HCT116 (cell line): ENCODE results near the gene APBB2. TPM values are rescaled to one million over a fixed set of nuclear protein-coding genes. Genes with fewer than 3 reads are reported as not detected.

Experiments
- ATAC-seq: fragments of 200-7000 bp; cut with Tn5 transposase; 2 replicates; pipeline ENCODE4 v1.9.1; 2020; ENCODE audit warnings: mild to moderate bottlenecking, moderate library complexity
- BruUV-seq: library from RNA; stranded (reverse); fragments of 400-500 nt; replicated peaks from 2 replicates; lab custom pipeline; 2021; lab: Mats Ljungman, UMichigan
- CTCF ChIA-PET: fragments of 300-600 bp; sonication (Branson Sonifier 250); formaldehyde crosslinking; loops from one replicate; lab custom pipeline; 2021; ENCODE audit warnings: antibody characterized with exemption; lab: Charles Lee
- POLR2A ChIA-PET: fragments of 300-600, 350-600 bp; sonication (Branson Sonifier 250); formaldehyde crosslinking; loops from one replicate; lab custom pipeline; 2021; ENCODE audit warnings: antibody characterized with exemption; lab: Charles Lee
- RAD21 ChIA-PET, 2 experiments: fragments of 300-600 bp; sonication (Branson Sonifier 250); formaldehyde crosslinking; loops; one replicate each; lab custom pipeline; 2023; ENCODE audit warnings: low total read pairs in 2 of 2; ENCODE audit not compliant: uncharacterized antibody in 2 of 2, unreplicated experiment in 2 of 2, low non-redundant PET in 1 of 2; lab: Charles Lee
- DNase-seq: peaks from one replicate; pipeline ENCODE4 v3.0.0-alpha.2; 2010; ENCODE audit warnings: low read depth, low spot score
- H2AFZ ChIP-seq: fragments of 200-600 bp; shearing (Covaris generic), sonication (generic); 2 replicates; pipeline ENCODE4 v1.6.1; 2017; ENCODE audit warnings: low read depth, mixed run types, mixed read lengths, antibody characterized with exemption, low read length; ENCODE audit not compliant: poor library complexity, severe bottlenecking
- H3K27ac ChIP-seq: 2 replicates; pipeline ENCODE4 v1.5.1; 2012; ENCODE audit warnings: low read depth, low read length
- H3K27me3 ChIP-seq: fragments of 200-600 bp; sonication (generic); 2 replicates; pipeline ENCODE4 v1.6.1; 2016; ENCODE audit warnings: mixed run types, low read length, mixed read lengths; ENCODE audit not compliant: insufficient read depth
- H3K36me3 ChIP-seq, 2 experiments: fragments of 200-500 bp in 1 of 2; fragments of 200-600 bp in 1 of 2; sonication (Bioruptor generic) in 1 of 2; sonication (generic) in 1 of 2; 2 replicates each; pipeline versions ENCODE4 v1.5.1 to v1.6.1; 2014 to 2016; ENCODE audit warnings: low read length in 2 of 2, inconsistent platforms in 1 of 2, mixed read lengths in 1 of 2, mixed run types in 1 of 2; ENCODE audit not compliant: insufficient read depth in 2 of 2, control insufficient read depth in 1 of 2
- H3K4me1 ChIP-seq, 2 experiments: fragments of 200-600 bp in 1 of 2; sonication (generic) in 1 of 2; 2 replicates each; pipeline versions ENCODE4 v1.5.1 to v1.6.1; 2012 to 2017; ENCODE audit warnings: low read length in 2 of 2, inconsistent platforms in 1 of 2, mild to moderate bottlenecking in 1 of 2, mixed read lengths in 1 of 2, mixed run types in 1 of 2, moderate library complexity in 1 of 2; ENCODE audit not compliant: insufficient read depth in 2 of 2, control insufficient read depth in 1 of 2
- H3K4me2 ChIP-seq: fragments of 200-600 bp; sonication (generic); 2 replicates; pipeline ENCODE4 v1.6.1; 2017; ENCODE audit warnings: mixed run types, low read length, mixed read lengths
- H3K4me3 ChIP-seq, 2 experiments: fragments of 200-600 bp in 1 of 2; sonication (generic) in 1 of 2; replicated peaks in 1 of 2; 2 replicates each; pipeline ENCODE4 v1.5.1; 2011 to 2016; ENCODE audit warnings: low read length in 2 of 2, control low read depth in 1 of 2, low read depth in 1 of 2, mild to moderate bottlenecking in 1 of 2, mixed read lengths in 1 of 2, mixed run types in 1 of 2
- H3K79me2 ChIP-seq: fragments of 200-600 bp; sonication (generic); 2 replicates; pipeline ENCODE4 v1.6.1; 2017; ENCODE audit warnings: mild to moderate bottlenecking, mixed run types, low read length, moderate library complexity, mixed read lengths; ENCODE audit not compliant: insufficient read depth
- H3K9ac ChIP-seq: fragments of 200-600 bp; sonication (generic); 2 replicates; pipeline ENCODE4 v1.6.1; 2016; ENCODE audit warnings: low read length, mixed read lengths
- H3K9me2 ChIP-seq: fragments of 200-600 bp; sonication (generic), shearing (Covaris generic); 2 replicates; pipeline ENCODE4 v1.6.1; 2017; ENCODE audit warnings: mixed run types, mild to moderate bottlenecking, moderate library complexity; ENCODE audit not compliant: insufficient read depth
- H3K9me3 ChIP-seq, 2 experiments: fragments of 200-500 bp in 1 of 2; fragments of 200-600 bp in 1 of 2; sonication (Bioruptor generic) in 1 of 2; sonication (generic) in 1 of 2; 2 replicates each; pipeline ENCODE4 v1.6.1; 2014 to 2017; ENCODE audit warnings: low read length in 2 of 2, mixed read lengths in 2 of 2, inconsistent platforms in 1 of 2, low read depth in 1 of 2, mild to moderate bottlenecking in 1 of 2, mixed run types in 1 of 2, moderate library complexity in 1 of 2; ENCODE audit not compliant: control insufficient read depth in 1 of 2, insufficient read depth in 1 of 2
- H4K20me1 ChIP-seq: fragments of 200-600 bp; sonication (generic), shearing (Covaris generic); 2 replicates; pipeline ENCODE4 v1.6.1; 2017; ENCODE audit warnings: mixed run types, mild to moderate bottlenecking, moderate library complexity; ENCODE audit not compliant: insufficient read depth
- POLR2A ChIP-seq: IDR thresholded peaks from 2 replicates; pipeline ENCODE4 v1.7.0; 2011; ENCODE audit warnings: borderline replicate concordance; ENCODE audit not compliant: insufficient read depth, insufficient read length; ENCODE audit errors: extremely low read depth
- RAD21 ChIP-seq: IDR thresholded peaks from 2 replicates; pipeline ENCODE4 v1.6.1; 2012; ENCODE audit warnings: low read depth, mild to moderate bottlenecking
- SIN3A ChIP-seq: IDR thresholded peaks from 2 replicates; pipeline ENCODE4 v1.6.1; 2012; ENCODE audit warnings: low read depth
- YY1 ChIP-seq: IDR thresholded peaks from 2 replicates; pipeline ENCODE4 v1.6.1; 2011; ENCODE audit warnings: low read length, low read depth, moderate library complexity, mild to moderate bottlenecking; ENCODE audit not compliant: insufficient replicate concordance; ENCODE audit errors: extremely low read depth
- ZFX ChIP-seq: fragments of 450-650 bp; IDR thresholded peaks from 2 replicates; pipeline ENCODE4 v1.6.1; 2017
- intact Hi-C: fragments of 100-400 bp; cut with micrococcal nuclease; formaldehyde crosslinking; loops from 2 replicates; pipeline ENCODE4 v1.10.0; 2022
- total RNA-seq: library from RNA; stranded (reverse); gene quantifications from one replicate; pipeline ENCODE4 v1.2.1, GENCODE V29; 2021; ENCODE audit not compliant: unreplicated experiment
- TF ChIP-seq, protein P1 (sequence below): IDR thresholded peaks from 2 replicates; pipeline ENCODE4 v1.6.1; 2011; ENCODE audit warnings: mild to moderate bottlenecking, low read length, moderate library complexity; ENCODE audit not compliant: insufficient replicate concordance; ENCODE audit errors: extremely low read depth

The APBB2 gene
- total RNA-seq, 1 experiment from 2014 or later: 72.5 TPM

DNA sequence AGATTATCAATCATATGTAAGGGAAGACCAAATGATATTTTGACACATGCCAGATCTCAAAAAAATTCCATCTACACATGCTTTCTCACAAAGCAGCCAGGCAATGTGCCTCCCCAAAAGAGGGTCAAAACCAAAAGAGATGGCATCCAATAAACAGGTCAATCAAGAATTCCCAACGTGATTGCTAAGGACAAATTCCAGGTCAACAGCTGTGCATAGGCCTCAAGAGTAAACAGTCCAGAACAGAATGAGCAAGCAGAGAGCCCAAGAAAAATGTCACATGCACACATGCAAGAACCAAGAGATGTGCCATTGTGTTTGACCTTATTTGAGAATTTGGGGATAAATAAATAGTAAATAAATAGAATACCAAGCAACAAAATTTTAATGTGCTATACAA lies 136.7 kb downstream of the APBB2 start:
- DNase-seq: no peak
- CTCF ChIA-PET: no interaction called here

DNA sequence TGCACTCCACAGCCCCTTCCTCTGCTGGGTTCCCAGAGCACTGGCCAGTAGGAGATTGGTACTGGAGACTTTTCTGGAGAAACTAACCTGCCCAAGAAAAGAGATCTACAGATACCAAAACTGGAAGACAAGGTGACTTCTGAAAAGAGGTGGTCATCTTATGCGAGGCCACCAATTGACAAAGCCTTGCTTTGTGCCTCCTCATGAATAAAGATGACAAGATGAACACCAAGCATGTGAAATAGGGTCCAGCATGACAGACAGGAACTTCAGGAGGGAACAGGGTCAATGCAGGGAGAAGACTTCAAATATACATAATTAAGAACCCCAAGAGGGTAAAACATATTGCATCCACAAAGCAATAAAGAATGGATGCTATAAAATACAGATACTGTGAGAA lies 137.9 kb downstream of the APBB2 start:
- Histone ChIP-seq H3K4me3 (no peak overlapping the region), H4K20me1 (peaks cover 6% of the 10 kb centered on the region; the same call in 1 of the 2 replicates), H3K27ac (no peak overlapping the region), H2AFZ (no peak overlapping the region), H3K9ac (no peak overlapping the region), H3K36me3 (no peaks in the 10 kb centered on the region), H3K9me3 (no peaks in the 10 kb centered on the region), H3K79me2 (peaks cover 86% of the 10 kb centered on the region), H3K9me2 (no peaks in the 10 kb centered on the region), H3K4me1 (peaks cover 0 to 10% of the 10 kb centered on the region in 2 experiments; a peak in 1 of 4 replicates), H3K4me2 (no peak overlapping the region), H3K27me3 (no peaks in the 10 kb centered on the region)
- no peak for DNase-seq
- no peak for ATAC-seq
- ChIA-PET CTCF (no interaction called here), POLR2A (no interaction called here), RAD21 (no interaction called here)
- TF ChIP-seq YY1 (no peak), ZFX (no peak), SIN3A (no peak)
- intact Hi-C loops: no loop called here
- BruUV-seq: no TSS peak

More for the DNA sequence above, 136.7 kb downstream of the APBB2 start:
- no peak overlapping the region for H3K4me3 ChIP-seq
- H3K9me2 ChIP-seq: no peaks in the 10 kb centered on the region
- H3K36me3 ChIP-seq: no peaks in the 10 kb centered on the region
- H2AFZ ChIP-seq: no peak overlapping the region
- no peaks in the 10 kb centered on the region for H3K9me3 ChIP-seq
- peaks cover 0 to 10% of the 10 kb centered on the region in 2 experiments; a peak in 1 of 4 replicates for H3K4me1 ChIP-seq
- H3K27ac ChIP-seq: no peak overlapping the region
- POLR2A ChIA-PET: no interaction called here
- peaks cover 87% of the 10 kb centered on the region for H3K79me2 ChIP-seq
- TF ChIP-seq, protein P1, sequence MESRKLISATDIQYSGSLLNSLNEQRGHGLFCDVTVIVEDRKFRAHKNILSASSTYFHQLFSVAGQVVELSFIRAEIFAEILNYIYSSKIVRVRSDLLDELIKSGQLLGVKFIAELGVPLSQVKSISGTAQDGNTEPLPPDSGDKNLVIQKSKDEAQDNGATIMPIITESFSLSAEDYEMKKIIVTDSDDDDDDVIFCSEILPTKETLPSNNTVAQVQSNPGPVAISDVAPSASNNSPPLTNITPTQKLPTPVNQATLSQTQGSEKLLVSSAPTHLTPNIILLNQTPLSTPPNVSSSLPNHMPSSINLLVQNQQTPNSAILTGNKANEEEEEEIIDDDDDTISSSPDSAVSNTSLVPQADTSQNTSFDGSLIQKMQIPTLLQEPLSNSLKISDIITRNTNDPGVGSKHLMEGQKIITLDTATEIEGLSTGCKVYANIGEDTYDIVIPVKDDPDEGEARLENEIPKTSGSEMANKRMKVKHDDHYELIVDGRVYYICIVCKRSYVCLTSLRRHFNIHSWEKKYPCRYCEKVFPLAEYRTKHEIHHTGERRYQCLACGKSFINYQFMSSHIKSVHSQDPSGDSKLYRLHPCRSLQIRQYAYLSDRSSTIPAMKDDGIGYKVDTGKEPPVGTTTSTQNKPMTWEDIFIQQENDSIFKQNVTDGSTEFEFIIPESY: no peak
- no peak for TF ChIP-seq SIN3A
- no peak for TF ChIP-seq RAD21
- no peak for TF ChIP-seq POLR2A
- H3K27me3 ChIP-seq: no peaks in the 10 kb centered on the region
- no peak for ATAC-seq
- intact Hi-C loops: no loop called here
- H4K20me1 ChIP-seq: 0 out of 2 replicates have a peak, but pooled peaks cover 3% of the 10 kb centered on the region
- BruUV-seq: no TSS peak
- H3K9ac ChIP-seq: no peak overlapping the region
- RAD21 ChIA-PET: no interaction called here
- H3K4me2 ChIP-seq: no peak overlapping the region
